WTC11 (cell line): ENCODE measurements around the gene UFSP2. TPM values are rescaled to one million over a fixed set of nuclear protein-coding genes. Genes with fewer than 3 reads are reported as not detected.
A peak's percentile ranks its signal among the peaks of the same experiment; 100 is the strongest.

ENCODE experiments used
- ATF3 ChIP-seq: sonication (generic); formaldehyde crosslinking; conservative IDR thresholded peaks from 2 replicates; pipeline ENCODE4 v1.8.1; 2022; ENCODE audit warnings: mild to moderate bottlenecking, missing genetic modification reagents
- FOXK1 ChIP-seq: sonication (generic); formaldehyde crosslinking; IDR thresholded peaks from 2 replicates; pipeline ENCODE4 v1.8.0; 2022; ENCODE audit warnings: mild to moderate bottlenecking, moderate library complexity, missing genetic modification reagents
- GABPB1 ChIP-seq: sonication (generic); formaldehyde crosslinking; IDR thresholded peaks from 2 replicates; pipeline ENCODE4 v1.8.1; 2023; ENCODE audit warnings: mild to moderate bottlenecking, missing genetic modification reagents
- GRHL2 ChIP-seq: fragments of 250-450 bp; sonication (Bioruptor Pico); IDR thresholded peaks from 2 replicates; pipeline ENCODE4 v1.8.0; 2022; ENCODE audit warnings: mild to moderate bottlenecking, moderate library complexity; ENCODE audit not compliant: insufficient replicate concordance, severe bottlenecking
- HMGA2 ChIP-seq: fragments of 250-450 bp; sonication (Bioruptor Pico); IDR thresholded peaks from 2 replicates; pipeline ENCODE4 v1.4.0; 2021; ENCODE audit warnings: mild to moderate bottlenecking, moderate library complexity
- NR1H2 ChIP-seq: sonication (generic); formaldehyde crosslinking; IDR thresholded peaks from 2 replicates; pipeline ENCODE4 v1.9.0; 2021; ENCODE audit warnings: mild to moderate bottlenecking, moderate library complexity, missing genetic modification reagents
- NR2C2 ChIP-seq: sonication (generic); formaldehyde crosslinking; IDR thresholded peaks from 2 replicates; pipeline ENCODE4 v1.8.0; 2022; ENCODE audit warnings: mild to moderate bottlenecking, missing genetic modification reagents
- OVOL2 ChIP-seq: fragments of 250-450 bp; sonication (Bioruptor Pico); IDR thresholded peaks from 2 replicates; pipeline ENCODE4 v1.9.0; 2021; ENCODE audit warnings: mild to moderate bottlenecking, borderline replicate concordance
- STAT6 ChIP-seq: sonication (generic); formaldehyde crosslinking; conservative IDR thresholded peaks from 2 replicates; pipeline ENCODE4 v1.8.1; 2023; ENCODE audit warnings: mild to moderate bottlenecking, low read depth, missing genetic modification reagents, moderate library complexity
- TEAD4 ChIP-seq: sonication (generic); formaldehyde crosslinking; IDR thresholded peaks from 2 replicates; pipeline ENCODE4 v1.8.0; 2022; ENCODE audit warnings: mild to moderate bottlenecking, missing genetic modification reagents
- USF2 ChIP-seq: sonication (generic); formaldehyde crosslinking; IDR thresholded peaks from 2 replicates; pipeline ENCODE4 v1.8.1; 2023; ENCODE audit warnings: mild to moderate bottlenecking, missing genetic modification reagents, moderate library complexity
- ZBTB21 ChIP-seq: sonication (generic); formaldehyde crosslinking; IDR thresholded peaks from 2 replicates; pipeline ENCODE4 v1.8.1; 2023; ENCODE audit warnings: mild to moderate bottlenecking, missing genetic modification reagents, borderline replicate concordance
- ZBTB43 ChIP-seq: sonication (generic); formaldehyde crosslinking; IDR thresholded peaks from 2 replicates; pipeline ENCODE4 v1.8.1; 2023; ENCODE audit warnings: mild to moderate bottlenecking, missing genetic modification reagents
- ZNF138 ChIP-seq: sonication (generic); formaldehyde crosslinking; conservative IDR thresholded peaks from 2 replicates; pipeline ENCODE4 v1.8.1; 2022; ENCODE audit warnings: mild to moderate bottlenecking, moderate library complexity, missing genetic modification reagents
- ZNF425 ChIP-seq: fragments of 250-450 bp; sonication (Bioruptor Pico); conservative IDR thresholded peaks from 2 replicates; pipeline ENCODE4 v1.9.0; 2021; ENCODE audit warnings: mild to moderate bottlenecking
- ZSCAN18 ChIP-seq: fragments of 250-450 bp; sonication (Bioruptor Pico); IDR thresholded peaks from 2 replicates; pipeline ENCODE4 v2.1.2; 2022; ENCODE audit warnings: mild to moderate bottlenecking, moderate library complexity
- total RNA-seq: library from RNA; stranded (reverse); gene quantifications from 3 replicates; pipeline ENCODE4 v1.2.3, GENCODE V29; 2021
- TF ChIP-seq, protein P1 (sequence below): fragments of 250-450 bp; sonication (Bioruptor Pico); IDR thresholded peaks from 2 replicates; pipeline ENCODE4 v1.9.0; 2021; ENCODE audit warnings: moderate library complexity, mild to moderate bottlenecking, inconsistent platforms, borderline replicate concordance
- TF ChIP-seq, protein P2 (sequence below): fragments of 250-450 bp; sonication (Bioruptor Pico); IDR thresholded peaks from 2 replicates; pipeline ENCODE4 v1.8.0; 2021; ENCODE audit warnings: mild to moderate bottlenecking
- TF ChIP-seq, protein P3 (sequence below): sonication (generic); formaldehyde crosslinking; IDR thresholded peaks from 2 replicates; pipeline ENCODE4 v1.8.0; 2023; ENCODE audit warnings: missing genetic modification reagents, mild to moderate bottlenecking, borderline replicate concordance

UFSP2 gene
- total RNA-seq, 1 experiment from 2014 or later = 30.8 TPM

GRCh38 chr4:185395956-185396723 is 29.6 kb downstream of the UFSP2 start (continued):
- TF ChIP-seq ZBTB43 (CRISPR knock-in tag) (0 out of 2 replicates have a peak, but pooled peaks have one; percentile 57), ZNF425 (CRISPR knock-in tag) (no peak), ZNF138 (CRISPR knock-in tag) (peak; percentile 95), OVOL2 (no peak), NR2C2 (CRISPR knock-in tag) (no peak), GABPB1 (CRISPR knock-in tag) (peak; percentile 27; the same call in 1 of the 2 replicates), NR1H2 (CRISPR knock-in tag) (no peak), TEAD4 (CRISPR knock-in tag) (0 out of 2 replicates have a peak, but pooled peaks have one; percentile 8), ZSCAN18 (no peak), STAT6 (no peak), ZBTB21 (peak; percentile 97), HMGA2 (no peak), GRHL2 (CRISPR knock-in tag) (no peak), USF2 (CRISPR knock-in tag) (peak; percentile 61), ATF3 (CRISPR knock-in tag) (no peak), FOXK1 (CRISPR knock-in tag) (peak; percentile 99)
- TF ChIP-seq, protein P1, sequence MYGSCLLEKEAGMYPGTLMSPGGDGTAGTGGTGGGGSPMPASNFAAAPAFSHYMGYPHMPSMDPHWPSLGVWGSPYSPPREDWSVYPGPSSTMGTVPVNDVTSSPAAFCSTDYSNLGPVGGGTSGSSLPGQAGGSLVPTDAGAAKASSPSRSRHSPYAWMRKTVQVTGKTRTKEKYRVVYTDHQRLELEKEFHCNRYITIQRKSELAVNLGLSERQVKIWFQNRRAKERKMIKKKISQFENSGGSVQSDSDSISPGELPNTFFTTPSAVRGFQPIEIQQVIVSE (CRISPR knock-in tag) = no peak
- TF ChIP-seq, protein P2, sequence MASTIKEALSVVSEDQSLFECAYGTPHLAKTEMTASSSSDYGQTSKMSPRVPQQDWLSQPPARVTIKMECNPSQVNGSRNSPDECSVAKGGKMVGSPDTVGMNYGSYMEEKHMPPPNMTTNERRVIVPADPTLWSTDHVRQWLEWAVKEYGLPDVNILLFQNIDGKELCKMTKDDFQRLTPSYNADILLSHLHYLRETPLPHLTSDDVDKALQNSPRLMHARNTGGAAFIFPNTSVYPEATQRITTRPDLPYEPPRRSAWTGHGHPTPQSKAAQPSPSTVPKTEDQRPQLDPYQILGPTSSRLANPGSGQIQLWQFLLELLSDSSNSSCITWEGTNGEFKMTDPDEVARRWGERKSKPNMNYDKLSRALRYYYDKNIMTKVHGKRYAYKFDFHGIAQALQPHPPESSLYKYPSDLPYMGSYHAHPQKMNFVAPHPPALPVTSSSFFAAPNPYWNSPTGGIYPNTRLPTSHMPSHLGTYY (CRISPR knock-in tag) = peak; percentile 60; the same call in 1 of the 2 replicates
- TF ChIP-seq, protein P3, sequence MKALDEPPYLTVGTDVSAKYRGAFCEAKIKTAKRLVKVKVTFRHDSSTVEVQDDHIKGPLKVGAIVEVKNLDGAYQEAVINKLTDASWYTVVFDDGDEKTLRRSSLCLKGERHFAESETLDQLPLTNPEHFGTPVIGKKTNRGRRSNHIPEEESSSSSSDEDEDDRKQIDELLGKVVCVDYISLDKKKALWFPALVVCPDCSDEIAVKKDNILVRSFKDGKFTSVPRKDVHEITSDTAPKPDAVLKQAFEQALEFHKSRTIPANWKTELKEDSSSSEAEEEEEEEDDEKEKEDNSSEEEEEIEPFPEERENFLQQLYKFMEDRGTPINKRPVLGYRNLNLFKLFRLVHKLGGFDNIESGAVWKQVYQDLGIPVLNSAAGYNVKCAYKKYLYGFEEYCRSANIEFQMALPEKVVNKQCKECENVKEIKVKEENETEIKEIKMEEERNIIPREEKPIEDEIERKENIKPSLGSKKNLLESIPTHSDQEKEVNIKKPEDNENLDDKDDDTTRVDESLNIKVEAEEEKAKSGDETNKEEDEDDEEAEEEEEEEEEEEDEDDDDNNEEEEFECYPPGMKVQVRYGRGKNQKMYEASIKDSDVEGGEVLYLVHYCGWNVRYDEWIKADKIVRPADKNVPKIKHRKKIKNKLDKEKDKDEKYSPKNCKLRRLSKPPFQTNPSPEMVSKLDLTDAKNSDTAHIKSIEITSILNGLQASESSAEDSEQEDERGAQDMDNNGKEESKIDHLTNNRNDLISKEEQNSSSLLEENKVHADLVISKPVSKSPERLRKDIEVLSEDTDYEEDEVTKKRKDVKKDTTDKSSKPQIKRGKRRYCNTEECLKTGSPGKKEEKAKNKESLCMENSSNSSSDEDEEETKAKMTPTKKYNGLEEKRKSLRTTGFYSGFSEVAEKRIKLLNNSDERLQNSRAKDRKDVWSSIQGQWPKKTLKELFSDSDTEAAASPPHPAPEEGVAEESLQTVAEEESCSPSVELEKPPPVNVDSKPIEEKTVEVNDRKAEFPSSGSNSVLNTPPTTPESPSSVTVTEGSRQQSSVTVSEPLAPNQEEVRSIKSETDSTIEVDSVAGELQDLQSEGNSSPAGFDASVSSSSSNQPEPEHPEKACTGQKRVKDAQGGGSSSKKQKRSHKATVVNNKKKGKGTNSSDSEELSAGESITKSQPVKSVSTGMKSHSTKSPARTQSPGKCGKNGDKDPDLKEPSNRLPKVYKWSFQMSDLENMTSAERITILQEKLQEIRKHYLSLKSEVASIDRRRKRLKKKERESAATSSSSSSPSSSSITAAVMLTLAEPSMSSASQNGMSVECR (CRISPR knock-in tag) = peak; percentile 63; the same call in 1 of the 2 replicates
